PC-9 (cell line): ENCODE measurements around the gene CNNM2. TPM values are rescaled to one million over a fixed set of nuclear protein-coding genes. Genes with fewer than 3 reads are reported as not detected.

Source experiments
- BruUV-seq: library from RNA; stranded (reverse); fragments of 400-500 nt; replicated peaks from 2 replicates; lab custom pipeline; 2021; lab: Mats Ljungman, UMichigan
- CTCF ChIA-PET: fragments of 300-600 bp; sonication (Branson Sonifier 250); formaldehyde crosslinking; loops from one replicate; lab custom pipeline; 2022; ENCODE audit warnings: antibody characterized with exemption; lab: Charles Lee
- POLR2A ChIA-PET: fragments of 300-600 bp; sonication (Branson Sonifier 250); formaldehyde crosslinking; loops from one replicate; lab custom pipeline; 2022; ENCODE audit warnings: antibody characterized with exemption; ENCODE audit not compliant: unreplicated experiment; lab: Charles Lee
- DNase-seq, 2 experiments: peaks; one replicate each; pipeline versions ENCODE4 v3.0.0 to v3.0.0-alpha.2; 2015 to 2022; ENCODE audit warnings: mixed read lengths in 1 of 2
- H2AFZ ChIP-seq: fragments of 200-600 bp; sonication (generic); 2 replicates; pipeline ENCODE4 v1.8.1; 2017; ENCODE audit warnings: antibody characterized with exemption
- H3F3A ChIP-seq: fragments of 200-600 bp; sonication (generic); 2 replicates; pipeline ENCODE4 v1.8.1; 2017; ENCODE audit warnings: antibody characterized with exemption, mild to moderate bottlenecking, low read depth; ENCODE audit not compliant: insufficient read depth
- H3K27ac ChIP-seq: fragments of 200-600 bp; sonication (generic); 2 replicates; pipeline ENCODE4 v1.6.1; 2016; ENCODE audit warnings: mixed run types
- H3K27me3 ChIP-seq: fragments of 200-600 bp; sonication (generic); 2 replicates; pipeline ENCODE4 v1.6.1; 2016; ENCODE audit warnings: low read depth, mixed run types; ENCODE audit not compliant: insufficient read depth
- H3K36me3 ChIP-seq: fragments of 200-600 bp; sonication (generic); 2 replicates; pipeline ENCODE4 v1.6.1; 2016; ENCODE audit warnings: low read depth, mixed run types
- H3K4me1 ChIP-seq: fragments of 200-600 bp; sonication (generic); replicated peaks from 2 replicates; pipeline ENCODE4 v1.6.1; 2016; ENCODE audit warnings: mixed run types; ENCODE audit not compliant: insufficient read depth
- H3K4me2 ChIP-seq: fragments of 200-600 bp; sonication (generic); 2 replicates; pipeline ENCODE4 v1.6.1; 2017; ENCODE audit warnings: mixed run types
- H3K4me3 ChIP-seq: fragments of 200-600 bp; sonication (generic); 2 replicates; pipeline ENCODE4 v1.6.1; 2016; ENCODE audit warnings: mixed run types
- H3K79me2 ChIP-seq: fragments of 200-600 bp; sonication (generic); 2 replicates; pipeline ENCODE4 v1.6.1; 2017; ENCODE audit warnings: low read depth, mixed run types
- H3K9me2 ChIP-seq: fragments of 200-600 bp; sonication (generic); 2 replicates; pipeline ENCODE4 v1.8.1; 2017; ENCODE audit warnings: mild to moderate bottlenecking; ENCODE audit not compliant: insufficient read depth
- H3K9me3 ChIP-seq: fragments of 200-600 bp; sonication (generic); 2 replicates; pipeline ENCODE4 v1.8.1; 2016; ENCODE audit warnings: low read depth; ENCODE audit not compliant: insufficient read depth
- H4K20me1 ChIP-seq: fragments of 200-600 bp; sonication (generic); 2 replicates; pipeline ENCODE4 v1.8.1; 2017; ENCODE audit not compliant: insufficient read depth
- EZH2 ChIP-seq: fragments of 200-600 bp; sonication (generic); IDR thresholded peaks from 2 replicates; pipeline ENCODE4 v1.8.0; 2017; ENCODE audit warnings: antibody characterized with exemption, low read depth
- intact Hi-C: fragments of 100-400 bp; cut with micrococcal nuclease; formaldehyde crosslinking; loops from one replicate; pipeline ENCODE4 v1.10.0; 2022; ENCODE audit not compliant: unreplicated experiment
- total RNA-seq: library from RNA; stranded (reverse); gene quantifications from 2 replicates; pipeline ENCODE4 v1.2.3, GENCODE V29; 2021
- TF ChIP-seq, protein P1 (sequence below): fragments of 200-600 bp; sonication (generic); conservative IDR thresholded peaks from 2 replicates; pipeline ENCODE4 v1.6.1; 2017; ENCODE audit warnings: mixed run types, antibody characterized with exemption, mild to moderate bottlenecking, moderate library complexity

CNNM2 gene
- total RNA-seq, 1 experiment from 2014 or later = 8.8 TPM

DNA sequence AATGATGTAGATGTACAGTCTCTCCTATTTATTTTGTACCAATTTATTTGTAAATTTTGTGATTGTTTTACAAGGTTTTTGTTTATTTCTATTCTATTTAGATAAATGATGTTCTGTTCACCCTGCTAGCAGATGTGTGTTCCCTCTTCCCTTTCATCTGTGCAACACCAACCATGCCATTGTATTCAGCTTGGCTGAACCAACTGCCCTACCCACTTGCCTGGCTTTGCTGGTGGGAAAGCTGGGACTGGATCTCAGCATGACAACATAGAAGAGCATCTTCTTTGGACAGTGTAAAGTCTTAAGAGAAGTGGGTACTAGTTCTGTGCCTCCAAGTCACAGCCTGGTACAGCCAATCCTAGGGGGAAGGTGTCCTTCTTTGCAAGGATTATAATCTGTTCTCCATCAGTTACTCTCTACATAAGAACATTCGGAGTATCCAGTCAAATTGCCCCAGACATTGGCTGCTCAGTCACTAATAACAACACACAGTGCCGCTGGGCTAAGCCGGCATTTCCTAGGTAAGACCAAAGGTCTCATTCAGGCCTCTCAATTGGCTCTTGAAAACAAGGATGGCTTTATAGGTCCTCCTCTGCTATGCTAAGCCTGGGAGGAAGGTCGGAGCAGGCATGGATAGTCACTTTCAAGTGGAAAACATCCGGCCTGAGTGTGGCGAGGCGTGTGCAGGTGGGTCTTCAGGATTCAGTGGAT lies 165.3 kb downstream of the CNNM2 start:
- intact Hi-C loops = no loop called here
- no peaks in the 10 kb centered on the region for H3K9me3 ChIP-seq
- ChIA-PET CTCF (no interaction called here), POLR2A (no interaction called here)
- no peak for DNase-seq
- no peaks in the 10 kb centered on the region for H3K27me3 ChIP-seq
- no peak overlapping the region for H3K4me3 ChIP-seq
- no peaks in the 10 kb centered on the region for H3K4me1 ChIP-seq
- no peak overlapping the region for H2AFZ ChIP-seq
- H3K36me3 ChIP-seq = peaks cover 14% of the 10 kb centered on the region; the same call in 1 of the 2 replicates
- H4K20me1 ChIP-seq = no peaks in the 10 kb centered on the region
- H3K9me2 ChIP-seq = no peaks in the 10 kb centered on the region
- H3K4me2 ChIP-seq = no peak overlapping the region
- no TSS peak for BruUV-seq
- H3K79me2 ChIP-seq = no peaks in the 10 kb centered on the region
- TF ChIP-seq, protein P1, sequence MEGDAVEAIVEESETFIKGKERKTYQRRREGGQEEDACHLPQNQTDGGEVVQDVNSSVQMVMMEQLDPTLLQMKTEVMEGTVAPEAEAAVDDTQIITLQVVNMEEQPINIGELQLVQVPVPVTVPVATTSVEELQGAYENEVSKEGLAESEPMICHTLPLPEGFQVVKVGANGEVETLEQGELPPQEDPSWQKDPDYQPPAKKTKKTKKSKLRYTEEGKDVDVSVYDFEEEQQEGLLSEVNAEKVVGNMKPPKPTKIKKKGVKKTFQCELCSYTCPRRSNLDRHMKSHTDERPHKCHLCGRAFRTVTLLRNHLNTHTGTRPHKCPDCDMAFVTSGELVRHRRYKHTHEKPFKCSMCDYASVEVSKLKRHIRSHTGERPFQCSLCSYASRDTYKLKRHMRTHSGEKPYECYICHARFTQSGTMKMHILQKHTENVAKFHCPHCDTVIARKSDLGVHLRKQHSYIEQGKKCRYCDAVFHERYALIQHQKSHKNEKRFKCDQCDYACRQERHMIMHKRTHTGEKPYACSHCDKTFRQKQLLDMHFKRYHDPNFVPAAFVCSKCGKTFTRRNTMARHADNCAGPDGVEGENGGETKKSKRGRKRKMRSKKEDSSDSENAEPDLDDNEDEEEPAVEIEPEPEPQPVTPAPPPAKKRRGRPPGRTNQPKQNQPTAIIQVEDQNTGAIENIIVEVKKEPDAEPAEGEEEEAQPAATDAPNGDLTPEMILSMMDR = no peak
- TF ChIP-seq EZH2 = no peak
- peaks cover 22% of the 10 kb centered on the region for H3F3A ChIP-seq
- no peak overlapping the region for H3K27ac ChIP-seq

DNA sequence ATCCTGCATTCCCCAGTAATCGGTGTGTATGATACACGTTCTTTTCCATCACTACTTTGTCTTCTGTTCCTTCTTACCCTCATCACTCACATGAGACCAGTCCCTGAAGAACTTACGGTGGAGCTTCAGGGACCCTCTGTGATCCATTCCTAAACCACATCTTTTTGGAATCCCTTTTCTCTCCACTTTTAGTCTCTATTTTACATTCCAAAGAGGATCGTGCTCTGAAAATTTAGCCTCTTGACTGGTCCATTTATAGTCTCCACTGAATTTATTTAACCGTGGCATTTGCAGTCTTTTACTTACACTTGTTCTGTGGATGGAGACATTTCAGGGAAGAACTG lies 165.9 kb downstream of the CNNM2 start:
- H3K27ac ChIP-seq = no peak overlapping the region
- no peak for TF ChIP-seq EZH2
- TF ChIP-seq, protein P1 = no peak
- no peaks in the 10 kb centered on the region for H3K4me1 ChIP-seq
- DNase-seq = no peak
- H3K36me3 ChIP-seq = peaks cover 14% of the 10 kb centered on the region; the same call in 1 of the 2 replicates
- H3K9me3 ChIP-seq = no peaks in the 10 kb centered on the region
- ChIA-PET CTCF (no interaction called here), POLR2A (no interaction called here)
- intact Hi-C loops = no loop called here
- no peaks in the 10 kb centered on the region for H3K27me3 ChIP-seq
- H3K4me3 ChIP-seq = no peak overlapping the region
- no peaks in the 10 kb centered on the region for H3K79me2 ChIP-seq
- H2AFZ ChIP-seq = no peak overlapping the region
- BruUV-seq = no TSS peak
- peaks cover 22% of the 10 kb centered on the region for H3F3A ChIP-seq
- H3K9me2 ChIP-seq = no peaks in the 10 kb centered on the region
- H4K20me1 ChIP-seq = no peaks in the 10 kb centered on the region
- H3K4me2 ChIP-seq = no peak overlapping the region

DNA sequence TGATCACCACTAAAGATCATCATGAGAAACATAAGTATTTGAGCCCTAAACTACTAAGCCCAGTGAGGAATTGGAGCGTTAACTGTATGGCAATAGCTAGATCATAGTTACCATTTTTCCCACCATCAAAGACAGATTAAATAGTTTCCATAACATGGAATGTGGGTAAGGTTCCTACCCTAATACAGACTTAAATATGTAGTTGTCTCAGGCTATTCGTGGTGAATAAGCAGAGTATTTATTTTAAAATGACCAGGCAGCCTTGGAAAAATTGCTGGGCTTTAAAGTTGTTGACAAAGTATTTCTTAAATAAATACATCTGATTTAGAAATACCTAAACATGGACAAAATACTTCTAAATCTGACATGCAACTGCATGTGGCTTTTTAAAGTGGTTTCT lies 168.2 kb downstream of the CNNM2 start:
- Histone ChIP-seq H3K4me1 (no peaks in the 10 kb centered on the region), H3K27ac (no peak overlapping the region), H3K36me3 (peaks cover 24% of the 10 kb centered on the region), H4K20me1 (no peaks in the 10 kb centered on the region), H3K27me3 (no peaks in the 10 kb centered on the region), H3K4me3 (no peak overlapping the region), H3K79me2 (no peaks in the 10 kb centered on the region), H3K4me2 (no peak overlapping the region), H3K9me2 (no peaks in the 10 kb centered on the region), H2AFZ (no peak overlapping the region), H3K9me3 (no peaks in the 10 kb centered on the region), H3F3A (peaks cover 18% of the 10 kb centered on the region; the same call in 1 of the 2 replicates)
- intact Hi-C loops = no loop called here
- no TSS peak for BruUV-seq
- POLR2A ChIA-PET = interaction anchor here (0.6 kb wide), 1 partner anchor 422 kb away, joined by 3 read pairs; no protein-coding TSS in a partner anchor
- CTCF ChIA-PET = no interaction called here
- TF ChIP-seq, protein P1 = no peak
- no peak for TF ChIP-seq EZH2
- no peak for DNase-seq
